Fibroblast of skin of abdomen (primary cell): ENCODE results near the gene MBIP.
A peak's percentile ranks its signal among the peaks of the same experiment; 100 is the strongest.

ENCODE experiments used
- DNase-seq: peaks from one replicate; pipeline ENCODE4 v3.0.0-alpha.2; 2013

The MBIP gene

DNA sequence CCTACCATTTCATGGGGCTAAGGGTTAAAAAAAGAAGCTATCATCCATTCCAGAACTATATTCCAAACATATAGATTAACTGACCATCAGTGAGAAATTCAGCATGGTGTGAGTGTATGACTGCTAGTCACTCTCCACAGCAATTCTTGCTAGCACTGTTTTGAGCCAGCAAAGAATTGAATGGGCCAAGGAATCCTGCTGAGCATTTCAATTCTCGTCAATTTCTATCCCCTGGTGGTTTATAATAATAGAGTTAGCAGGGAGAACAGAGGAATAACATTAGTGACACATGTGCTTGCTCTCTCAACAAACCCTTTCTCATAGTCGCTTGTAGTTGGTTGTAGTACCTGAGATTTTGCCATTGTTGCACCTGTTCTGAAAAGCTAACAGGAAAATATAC, 7.2 kb downstream of the MBIP start:
- DNase-seq, result no peak

DNA sequence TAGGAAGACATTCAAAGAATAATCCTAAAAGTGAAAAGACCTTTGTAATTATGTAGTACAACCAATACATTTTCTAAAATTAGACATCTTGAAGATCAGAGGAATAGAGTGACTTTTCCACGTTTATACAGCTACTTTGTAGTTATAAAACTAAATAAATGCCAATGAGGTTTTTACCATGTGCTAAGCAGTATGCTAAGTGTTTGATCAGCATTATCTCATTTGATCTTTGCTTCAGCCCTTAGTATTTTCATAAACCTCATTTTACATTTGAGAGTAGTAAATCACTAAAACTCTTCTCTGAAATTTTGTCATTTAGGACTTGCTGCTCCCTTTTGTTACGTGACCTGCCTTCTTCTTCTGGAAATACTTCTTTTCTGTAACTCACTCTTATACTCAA, 13.6 kb downstream of the MBIP start:
- no peak for DNase-seq

DNA sequence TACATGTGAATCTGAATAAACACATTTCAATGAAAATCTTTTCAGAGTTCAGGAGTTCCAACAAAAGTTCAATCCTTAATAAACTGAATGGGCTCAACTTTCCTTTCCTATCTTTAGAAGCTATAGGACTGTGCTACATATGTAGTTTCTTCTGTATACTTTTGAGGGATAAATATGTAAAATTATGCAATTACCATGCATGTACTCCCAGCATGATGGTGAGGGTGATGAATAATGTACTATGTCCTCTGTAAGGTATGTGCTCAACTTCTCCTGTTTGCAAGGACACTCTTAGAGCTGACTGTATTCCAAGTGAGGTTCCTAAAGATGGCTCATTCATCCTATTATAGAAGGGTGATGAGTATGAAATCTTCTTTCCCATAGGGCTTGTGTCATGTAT, 15.5 kb downstream of the MBIP start:
- no peak for DNase-seq

DNA sequence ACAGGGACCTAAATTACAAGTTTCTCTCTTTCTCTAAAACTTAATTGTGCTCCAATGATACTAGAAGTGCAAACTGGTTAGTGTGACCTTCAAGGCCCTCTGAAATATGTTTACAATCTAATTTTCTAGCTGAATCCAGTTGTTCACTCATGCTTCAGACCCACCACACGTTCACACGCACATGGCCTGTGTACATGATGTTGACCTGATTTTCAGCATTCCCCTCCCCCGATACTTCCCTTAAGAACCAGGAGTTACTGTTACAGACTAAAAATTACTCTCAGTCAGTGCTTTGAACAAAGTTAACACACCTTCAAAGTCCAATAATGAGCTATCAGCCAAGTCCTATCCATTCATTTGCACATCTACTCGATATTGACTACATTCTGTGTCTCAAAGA, 16.5 kb downstream of the MBIP start:
- no peak for DNase-seq

DNA sequence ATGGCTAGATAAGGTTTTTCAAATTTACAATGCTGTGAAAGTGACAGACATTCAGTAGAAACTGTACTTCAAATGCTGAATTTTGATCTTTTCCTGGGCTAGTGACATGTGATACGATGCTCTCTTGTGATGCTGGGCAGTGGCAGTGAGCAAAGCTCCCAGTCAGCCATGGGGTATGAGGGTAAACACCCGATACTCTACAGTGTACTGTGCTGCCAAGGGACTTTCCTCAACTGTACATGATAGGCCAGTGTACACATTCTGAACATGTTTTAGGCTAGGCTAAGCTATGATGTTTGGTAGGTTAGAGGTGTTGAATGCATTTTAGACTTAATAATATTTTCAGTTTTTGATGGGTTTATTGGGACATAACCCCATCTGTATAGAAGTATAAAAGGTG, 17.6 kb downstream of the MBIP start:
- DNase-seq, result no peak

DNA sequence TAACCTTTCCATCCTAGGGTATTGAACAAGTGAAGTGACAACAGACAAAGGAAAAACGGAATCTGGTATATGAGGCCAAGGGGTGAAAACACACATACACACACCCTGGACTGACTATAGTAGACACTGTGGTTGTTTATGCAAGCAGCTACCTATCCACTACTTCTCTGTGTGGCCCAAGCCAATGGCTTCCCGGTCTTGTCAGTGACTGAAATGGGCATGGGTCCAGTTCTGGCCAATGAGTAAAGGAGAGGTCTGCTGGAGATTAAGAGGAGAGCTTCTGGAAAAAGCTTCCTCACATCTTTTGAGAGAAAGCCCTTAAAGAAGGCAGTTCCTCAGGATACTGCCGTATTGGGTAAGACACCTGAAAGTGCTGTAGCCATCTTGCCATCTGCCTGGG, 19.3 kb downstream of the MBIP start:
- no peak for DNase-seq

DNA sequence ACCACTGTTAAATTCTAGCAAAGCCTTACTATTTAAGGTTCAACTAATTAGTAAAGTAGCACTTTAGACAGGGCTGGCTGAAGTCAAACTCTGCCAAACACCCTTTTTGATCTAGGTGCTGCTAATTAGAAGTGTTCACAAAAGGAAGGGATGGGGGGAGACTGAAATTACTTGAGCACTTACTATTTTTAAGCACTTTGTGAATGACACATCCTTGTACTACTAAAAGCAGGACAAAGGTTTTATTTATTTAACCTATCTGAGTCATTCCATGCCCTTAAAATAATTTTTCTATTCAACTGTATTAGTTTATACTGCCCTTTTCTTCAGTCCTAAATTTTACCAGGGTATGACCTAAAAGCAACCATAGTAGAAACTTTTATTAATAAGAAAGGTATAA, 20.1 kb downstream of the MBIP start:
- DNase-seq, result no peak

DNA sequence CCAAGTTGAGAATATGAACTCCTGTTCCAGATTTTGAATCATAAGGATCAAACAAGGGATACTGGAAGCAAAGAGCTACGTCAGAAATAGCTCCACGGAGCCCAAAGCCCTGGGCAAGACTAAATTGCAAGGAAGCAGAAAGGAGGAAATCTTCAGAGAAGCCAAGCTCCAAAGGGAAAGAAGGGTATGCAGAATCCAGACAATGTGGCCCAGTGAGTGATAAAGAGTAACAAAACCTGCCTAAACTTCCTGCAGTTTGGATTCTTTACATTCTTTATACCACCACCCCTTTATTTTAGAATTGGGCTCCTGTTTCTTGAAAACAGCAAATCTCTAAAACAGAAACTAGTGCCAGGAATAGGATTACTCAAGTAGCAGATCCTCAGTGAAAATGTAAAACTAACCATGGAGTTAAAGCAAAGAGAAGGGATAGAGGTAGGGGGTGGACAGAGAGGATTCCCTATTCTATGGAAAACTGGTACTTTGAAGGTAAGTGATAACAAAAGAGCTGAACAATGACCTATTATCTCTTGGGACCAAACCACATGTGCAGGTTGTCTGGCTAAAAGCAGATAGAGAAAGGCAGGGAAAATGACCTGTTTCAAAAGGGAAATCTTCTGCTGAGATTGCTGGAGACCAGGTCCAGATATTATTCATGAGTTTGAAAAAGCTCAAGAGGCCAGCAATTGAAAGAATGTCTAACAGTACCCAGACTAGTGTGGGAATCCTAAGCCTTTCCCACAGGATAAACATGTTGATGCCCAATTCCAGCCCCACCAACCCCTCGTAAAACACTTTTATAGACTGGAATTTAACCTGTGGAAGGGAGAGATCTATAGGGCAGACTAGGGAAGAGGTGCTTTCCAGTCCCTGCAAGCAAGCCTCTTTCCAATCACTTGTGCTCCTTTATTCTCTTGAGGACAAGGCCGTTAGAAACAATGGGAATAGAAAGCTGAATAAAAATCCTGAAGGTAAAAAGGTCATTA, 24.5 kb downstream of the MBIP start:
- no peak for DNase-seq

DNA sequence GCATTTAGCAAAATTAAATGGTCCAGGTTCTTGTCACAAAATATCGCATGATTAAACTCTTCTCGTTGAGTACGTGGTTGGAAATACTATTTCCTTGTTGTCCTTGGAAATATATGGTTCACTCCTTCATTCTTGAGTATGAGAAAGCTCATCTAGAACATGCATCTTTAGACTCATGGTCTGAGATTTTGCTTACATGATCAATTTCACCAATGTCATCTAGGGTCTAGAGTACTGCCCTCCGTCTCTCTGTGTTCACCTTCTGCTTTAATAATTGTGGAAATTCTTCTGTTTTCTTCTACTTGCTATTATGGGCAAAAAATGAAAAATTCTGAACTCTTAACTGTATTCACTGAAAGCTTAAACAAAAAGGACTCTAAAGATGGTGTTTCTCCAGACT, 25.9 kb downstream of the MBIP start:
- DNase-seq, result no peak

DNA sequence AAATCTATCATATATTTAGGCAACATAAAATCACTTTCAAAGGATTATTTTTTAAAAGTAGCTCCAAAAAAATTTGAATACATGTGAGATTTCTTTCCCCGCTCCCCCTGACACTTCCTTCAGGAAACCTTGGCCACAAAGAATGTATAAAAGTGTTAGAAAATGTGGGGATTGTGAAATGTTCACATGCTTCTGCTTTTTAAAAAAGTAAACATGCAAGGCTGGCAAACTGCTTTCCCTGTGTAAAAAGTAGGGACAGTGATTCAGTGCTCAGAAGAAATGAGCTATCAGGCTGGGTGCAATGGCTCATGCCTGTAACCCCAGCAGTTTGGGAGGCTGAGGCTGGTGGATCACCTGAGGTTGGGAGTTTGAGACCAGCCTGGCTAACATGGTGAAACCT, 26.6 kb downstream of the MBIP start:
- DNase-seq, result peak; percentile 67

DNA sequence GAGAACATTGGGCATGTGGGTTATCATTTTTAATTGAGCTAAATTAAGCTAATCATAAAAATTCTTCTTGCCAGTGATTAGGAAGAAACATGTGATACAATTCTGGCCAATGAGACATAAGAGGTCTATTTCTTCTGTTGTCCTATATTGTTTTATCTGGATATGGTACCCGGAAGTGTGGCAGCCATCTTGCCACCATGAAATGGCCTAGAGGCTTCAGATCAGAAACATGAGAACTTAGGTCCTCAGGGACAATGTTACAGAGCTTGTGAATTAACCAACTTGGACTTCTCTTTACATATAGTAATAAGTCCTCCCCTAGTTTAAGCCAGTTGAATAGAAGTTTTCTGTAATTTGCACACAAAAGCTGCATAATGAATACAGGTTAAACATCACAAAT, 30.5 kb downstream of the MBIP start:
- DNase-seq, result no peak

DNA sequence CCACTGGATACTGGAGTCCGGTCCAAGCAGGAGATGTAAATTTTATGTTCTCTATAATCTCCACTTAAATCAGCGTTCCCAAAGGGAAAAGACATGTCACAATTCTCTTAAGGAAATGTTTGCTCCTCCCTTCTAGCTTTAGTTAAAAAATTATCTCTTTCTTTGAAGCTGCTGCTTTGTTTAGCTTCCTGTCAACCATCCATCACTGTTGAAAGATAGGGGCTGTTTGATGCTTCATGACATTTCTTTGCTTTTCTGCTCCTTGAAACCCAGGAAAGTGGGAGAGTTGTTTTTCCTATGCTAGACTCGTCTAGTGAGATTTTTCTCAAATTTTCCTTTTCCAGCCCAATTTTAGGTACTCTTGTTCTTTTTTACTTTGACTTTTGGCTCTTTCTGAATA, 31.9 kb downstream of the MBIP start:
- no peak for DNase-seq

DNA sequence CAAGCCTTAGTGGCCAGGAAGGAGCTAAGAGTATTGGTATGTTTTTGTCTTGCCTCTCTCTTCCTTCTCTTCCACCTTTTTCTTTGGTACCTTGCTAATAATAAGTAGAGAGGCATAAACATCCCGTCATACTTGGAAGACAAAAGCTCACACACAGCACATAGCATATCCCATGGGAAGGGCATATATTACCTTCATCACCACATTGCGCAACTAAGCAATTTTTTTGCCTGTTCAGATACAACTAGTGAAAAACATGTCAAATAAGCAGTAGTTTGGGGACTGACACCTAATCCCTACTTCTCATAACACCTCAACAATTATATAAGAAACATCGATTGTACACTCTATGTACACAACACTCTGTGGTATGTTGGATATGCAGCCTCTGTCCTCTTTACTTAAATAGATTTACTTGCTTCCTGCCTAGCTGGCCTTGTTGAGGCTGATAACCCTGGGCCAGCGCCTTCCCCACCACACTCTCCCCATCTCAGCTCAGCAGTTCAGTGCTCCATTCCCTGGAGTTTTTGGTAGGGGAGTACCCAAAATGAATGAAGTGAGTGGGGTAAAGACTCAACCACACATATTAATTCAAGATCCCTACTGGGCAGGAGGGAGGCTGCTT, 35.4 kb downstream of the MBIP start:
- DNase-seq, result no peak

DNA sequence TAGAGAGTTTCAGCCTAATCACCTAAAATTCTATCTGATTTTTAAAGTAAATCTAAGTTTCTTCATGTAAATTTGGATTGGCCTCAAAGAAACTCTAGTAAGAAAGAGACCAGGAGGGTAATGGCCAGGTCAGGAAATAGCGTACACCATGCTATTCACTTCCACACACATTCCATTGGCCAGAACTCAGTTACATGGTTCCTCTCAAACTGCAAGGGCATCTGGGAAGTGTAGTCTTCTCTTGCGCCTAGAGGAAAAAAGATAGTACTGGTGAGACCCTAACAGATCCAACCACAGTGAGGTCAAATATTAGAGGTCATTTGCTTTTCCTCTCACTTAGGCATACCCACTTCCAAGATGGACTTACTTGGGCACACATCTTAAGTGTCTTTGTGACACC, 39.1 kb downstream of the MBIP start:
- no peak for DNase-seq

DNA sequence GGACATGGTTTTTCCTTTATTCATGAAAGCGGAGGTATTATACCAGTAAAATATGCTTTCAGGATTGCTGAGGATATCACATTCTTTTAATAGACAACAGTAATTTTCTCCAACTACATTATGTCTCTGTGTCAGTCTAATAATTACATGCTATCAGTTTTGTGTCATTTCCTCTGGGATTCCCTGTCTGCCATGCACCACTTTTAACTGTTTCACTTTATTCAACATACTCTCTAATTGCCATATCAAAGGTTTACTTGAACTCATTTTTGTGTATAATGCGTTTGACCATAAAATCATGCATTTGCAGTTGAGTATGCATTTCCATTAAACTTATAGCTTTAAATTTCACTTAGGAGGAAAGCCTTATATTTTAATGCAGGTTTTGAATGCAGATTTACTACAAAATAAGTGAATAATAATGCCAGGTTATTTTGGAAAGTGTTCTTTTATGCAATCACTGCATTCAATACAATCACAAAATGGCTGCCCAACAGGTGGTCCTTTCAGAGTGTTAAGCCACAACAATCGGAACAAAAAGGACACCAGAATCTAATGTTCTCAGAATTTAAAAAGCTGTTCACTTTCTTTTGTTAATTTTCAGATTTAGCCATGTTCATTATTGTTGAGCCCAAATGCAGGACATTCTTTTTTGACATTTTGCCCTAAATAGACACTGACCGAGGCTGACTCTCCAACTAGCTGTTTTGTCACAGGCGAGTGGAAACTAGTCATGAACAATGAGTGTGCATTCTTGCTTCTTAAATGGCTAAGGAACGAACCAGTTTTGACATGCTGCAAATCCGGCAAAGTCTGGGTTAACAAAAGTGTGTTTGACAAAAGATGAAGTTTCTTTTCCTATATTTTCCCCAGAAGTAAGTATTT, 40.9 kb downstream of the MBIP start:
- no peak for DNase-seq

DNA sequence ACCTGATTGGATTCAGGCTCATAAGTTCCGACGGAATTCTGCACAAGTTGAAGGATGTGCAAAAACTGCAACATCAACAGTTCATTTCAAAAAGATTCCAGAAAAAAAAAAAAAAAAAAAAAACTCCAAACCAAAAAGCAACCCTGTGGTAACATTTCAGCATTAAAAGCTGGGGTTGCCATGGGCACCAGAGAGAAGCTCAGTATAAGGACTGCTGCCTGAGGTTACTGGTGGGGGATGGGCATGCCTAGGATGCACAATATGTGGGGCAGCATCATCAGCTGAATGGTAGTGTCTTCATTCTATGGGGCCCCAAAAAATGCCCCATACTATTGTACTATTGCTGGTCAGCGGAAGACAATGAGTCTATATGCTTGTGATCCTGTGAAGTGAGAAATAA, 44.7 kb downstream of the MBIP start:
- DNase-seq, result no peak

DNA sequence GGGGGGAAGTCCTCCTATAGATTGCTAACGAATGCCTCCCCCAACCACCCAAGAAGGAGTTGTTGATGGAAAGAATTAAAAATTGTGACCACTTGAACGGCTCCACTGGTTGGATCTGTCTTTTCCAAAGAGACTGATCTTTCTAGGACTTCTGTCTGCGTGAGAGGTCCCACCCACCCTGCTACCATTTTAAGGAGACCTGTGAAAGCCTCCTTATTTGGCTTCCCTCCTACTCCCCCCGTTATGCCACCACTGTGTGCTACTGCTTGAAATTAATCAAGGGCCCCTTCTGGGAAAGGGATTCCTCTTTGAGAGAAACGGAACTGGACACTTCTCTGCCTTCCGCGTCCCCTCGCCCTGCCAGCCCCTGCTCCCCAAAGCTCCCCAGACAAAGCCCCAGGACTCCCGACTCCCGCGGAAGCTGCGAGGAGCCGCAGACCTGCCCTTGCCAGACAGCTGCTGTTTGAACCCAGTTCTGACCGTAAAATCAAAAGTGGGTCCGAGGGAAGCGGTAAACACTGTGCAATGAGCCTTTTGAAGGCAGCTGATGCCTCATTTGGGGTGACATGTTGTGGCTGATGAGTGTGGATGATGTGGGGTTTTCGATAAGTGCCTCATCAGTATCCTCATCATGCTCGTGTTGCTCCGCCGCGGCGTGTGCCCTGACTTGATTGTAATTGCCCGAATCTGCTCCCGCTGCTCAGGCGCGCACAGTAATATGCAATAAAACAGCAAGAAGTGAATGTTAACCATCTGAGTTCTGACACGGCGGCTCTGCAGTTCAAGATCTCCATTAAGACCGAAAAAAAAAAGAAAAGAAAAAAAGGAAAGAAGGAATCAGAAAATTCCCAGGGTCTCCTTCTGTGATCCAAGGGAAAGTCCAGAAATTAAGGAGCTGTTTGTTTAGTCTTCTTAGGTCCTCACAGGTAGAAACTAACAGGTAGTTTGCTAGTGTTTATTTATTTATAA, 48.2 kb downstream of the MBIP start:
- DNase-seq, result peak; percentile 6

DNA sequence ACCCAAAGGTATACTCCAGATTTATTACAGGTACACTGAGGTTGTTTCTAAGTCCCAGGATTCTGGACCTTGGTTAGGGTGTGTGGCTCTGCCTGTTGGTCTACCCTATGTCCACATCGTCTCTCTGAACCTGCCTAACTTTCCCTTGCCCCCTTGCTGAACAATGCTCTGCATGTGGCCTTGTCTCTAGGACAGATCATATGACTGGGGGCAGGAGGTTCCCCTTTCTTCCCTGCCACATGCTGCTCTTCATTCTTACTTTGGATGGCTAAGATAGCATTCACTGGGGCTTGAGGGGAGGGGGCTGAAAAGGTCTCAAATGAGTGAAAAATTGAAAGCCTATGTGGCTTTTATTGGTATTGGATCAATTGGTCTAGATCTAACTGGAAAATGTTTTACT, 49.2 kb downstream of the MBIP start:
- no peak for DNase-seq

DNA sequence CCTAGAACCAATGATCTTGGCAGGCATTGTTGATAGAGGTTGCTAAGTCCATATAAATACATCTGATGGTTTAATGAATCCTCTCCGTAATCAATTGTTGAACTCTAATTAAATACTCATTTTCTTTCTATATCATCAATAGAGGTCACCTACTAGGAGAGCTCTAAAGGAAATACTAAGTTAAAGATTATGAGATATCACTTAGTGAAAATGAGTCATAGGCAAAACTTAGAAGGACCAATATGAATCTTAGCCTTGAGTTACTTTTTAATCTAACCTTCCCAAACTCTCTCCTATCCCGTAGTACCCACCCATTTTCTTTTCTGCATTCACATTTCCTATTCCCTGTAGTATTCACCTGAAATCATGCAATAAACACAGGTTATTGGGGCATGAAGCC, 50.2 kb downstream of the MBIP start:
- DNase-seq, result no peak

DNA sequence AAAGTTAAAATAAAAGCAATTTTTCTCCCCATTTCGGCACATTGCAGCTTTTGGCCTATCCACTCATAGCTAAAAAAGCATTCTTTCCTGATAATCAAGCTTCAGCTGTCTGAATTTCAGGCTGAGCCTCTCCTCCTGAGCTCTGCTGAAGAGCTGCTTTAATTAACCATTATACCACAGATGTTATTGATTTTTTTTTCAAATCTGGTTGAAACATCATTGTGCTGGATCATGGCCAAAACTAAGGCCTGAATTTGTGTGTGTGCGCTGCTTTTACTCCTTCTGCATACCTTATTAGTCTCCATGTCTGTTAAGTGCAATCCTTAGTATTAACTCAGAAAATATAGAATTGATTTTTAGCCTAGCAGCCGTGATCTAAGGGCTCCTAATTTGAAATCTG, 52.3 kb downstream of the MBIP start:
- no peak for DNase-seq

DNA sequence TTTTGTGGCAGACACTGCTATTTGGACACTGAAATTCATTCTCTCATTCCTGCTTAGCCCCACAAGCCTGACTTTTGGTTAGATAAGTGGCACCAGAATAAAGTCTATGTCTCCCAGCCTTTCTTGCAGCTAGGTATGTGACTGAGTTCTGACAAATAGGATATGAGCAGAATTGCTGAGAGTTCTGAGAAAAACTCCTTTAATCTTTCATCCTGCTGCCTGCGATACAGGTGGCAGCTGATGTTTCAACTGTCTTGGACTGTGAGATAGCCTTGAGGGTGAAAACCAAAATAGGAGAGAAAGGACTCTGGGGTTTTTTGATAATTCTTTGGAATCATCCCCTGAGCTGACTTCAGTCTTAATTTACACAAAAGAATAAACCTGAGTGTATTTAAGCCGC, 55.8 kb downstream of the MBIP start:
- DNase-seq, result no peak

DNA sequence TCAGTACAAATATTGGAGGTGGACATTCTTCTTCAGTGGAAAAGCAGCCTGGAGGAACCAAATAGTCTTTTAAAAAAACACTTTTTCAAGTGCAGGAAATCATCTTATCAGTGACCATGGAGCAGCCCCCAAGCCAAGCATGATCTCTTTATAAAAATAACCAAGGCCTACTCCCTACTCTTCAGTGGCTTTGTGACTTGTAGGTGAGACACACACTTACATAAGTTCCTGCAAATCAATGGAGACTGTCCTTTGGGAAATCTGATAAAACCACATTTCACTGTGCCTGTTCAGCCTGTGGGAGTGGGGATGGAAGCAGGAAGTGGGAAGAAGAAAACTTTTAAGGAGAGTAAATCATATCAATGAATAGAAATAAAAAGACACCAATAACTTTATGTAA, 56.3 kb downstream of the MBIP start:
- DNase-seq, result no peak
